ENCODE data around the gene CPT2.
"Not testable (repeated sequence)": the region's sequence is repeated elsewhere in the genome, so short reads cannot be mapped to it uniquely, and the experiment has no call there.

Gene CPT2

DNA sequence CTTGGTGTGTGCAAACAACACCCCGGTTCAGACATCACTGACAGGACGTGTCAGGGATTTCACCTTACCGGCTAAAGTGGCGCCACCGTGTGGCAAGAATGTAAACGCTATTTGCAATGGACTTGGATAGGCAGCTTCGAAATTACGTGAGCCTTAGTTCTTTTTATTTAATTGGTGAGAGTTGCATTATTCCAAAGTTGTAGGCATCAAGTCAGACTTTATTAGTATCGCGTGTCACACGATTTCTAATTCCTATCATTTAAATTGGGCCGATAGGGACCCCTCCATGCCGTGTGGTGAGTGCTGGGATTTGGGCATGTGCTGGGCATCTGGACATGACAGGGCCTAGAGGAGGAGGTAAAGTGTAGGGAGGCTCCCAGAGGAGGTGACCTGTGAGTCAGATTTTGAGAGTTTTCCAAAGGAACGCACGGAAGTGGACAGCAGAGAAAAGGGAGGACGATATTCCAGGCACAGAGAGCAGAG is 14.5 kb upstream of the CPT2 start:
- DNase-seq (ENCODE audit: low spot score): peak; percentile 70

DNA sequence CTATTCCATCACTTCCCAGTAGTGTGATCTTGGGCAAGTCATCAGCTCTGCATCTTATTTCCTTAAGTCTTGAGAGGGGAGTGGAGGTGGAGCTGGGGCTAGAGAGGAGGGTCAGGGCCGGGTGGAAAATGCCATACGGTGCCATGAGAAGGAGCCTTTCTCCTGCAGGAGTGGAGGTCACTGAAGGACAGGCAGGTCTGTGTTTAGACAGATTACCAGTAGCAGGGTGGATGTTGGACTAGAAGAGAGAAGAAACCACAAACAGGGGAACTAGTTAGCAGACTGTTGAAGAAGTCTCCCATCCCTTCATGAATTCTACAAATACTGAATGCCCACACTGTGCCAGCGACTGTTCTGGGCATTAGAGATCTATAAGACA is 13.9 kb upstream of the CPT2 start:
- no peak for DNase-seq (ENCODE audit: low spot score)

DNA sequence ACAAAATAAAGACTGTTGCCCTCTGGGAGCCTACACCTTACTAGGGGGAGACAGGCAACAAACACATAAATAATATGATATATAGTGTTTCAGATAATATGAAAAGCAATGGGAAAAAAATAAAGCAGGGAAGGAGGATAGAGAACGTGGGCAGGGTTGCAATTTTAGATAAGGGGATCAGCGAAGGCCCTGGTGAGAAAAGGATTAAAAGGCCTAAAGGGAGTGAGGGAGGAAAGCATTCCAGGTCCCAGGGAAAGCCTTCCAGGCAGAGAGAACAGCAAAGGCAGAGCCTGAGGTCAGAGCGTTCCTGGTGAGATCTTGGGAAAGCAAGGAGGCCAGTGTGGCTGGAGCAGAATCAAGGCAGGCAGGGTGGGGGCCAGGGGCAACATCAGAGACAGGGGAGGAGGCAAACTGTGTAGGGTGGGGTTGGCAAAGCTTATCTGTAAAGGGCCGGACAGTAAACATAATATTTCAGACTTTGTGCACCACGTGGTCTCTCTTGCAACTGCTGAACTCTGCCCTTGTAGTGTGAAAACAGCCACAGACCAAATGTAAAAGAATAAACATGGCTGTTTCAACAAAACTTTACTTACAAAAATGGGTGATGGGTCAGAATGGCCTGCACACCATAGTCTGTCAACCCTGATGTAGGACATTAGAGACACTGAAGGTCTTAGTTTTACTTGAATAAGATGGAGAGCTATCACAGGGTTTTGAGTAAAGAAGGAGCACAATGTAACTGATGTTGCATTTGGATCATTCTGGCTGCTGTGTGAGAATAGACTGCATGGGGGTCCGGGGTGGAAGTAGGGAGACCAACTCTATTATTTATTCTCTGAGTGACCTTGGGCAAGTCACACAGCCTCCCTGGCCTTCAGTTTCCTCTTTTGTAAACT is 13.3 kb upstream of the CPT2 start:
- DNase-seq (ENCODE audit: low spot score): no peak

DNA sequence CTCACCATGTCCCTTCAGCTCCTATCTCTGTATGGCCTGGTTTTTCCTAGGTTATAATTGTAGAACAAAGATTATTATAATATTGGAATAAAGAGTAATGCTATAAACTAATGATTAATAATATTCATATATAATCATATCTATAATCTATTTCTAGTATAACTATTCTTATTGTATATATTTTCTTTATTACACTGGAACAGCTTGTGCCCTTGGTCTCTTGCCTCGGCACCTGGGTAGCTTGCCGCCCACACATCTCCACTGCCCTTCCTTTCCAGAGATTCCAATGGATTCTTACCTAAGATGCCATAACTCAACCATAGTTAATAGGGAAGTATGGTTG is 10.7 kb upstream of the CPT2 start:
- not testable (repeated sequence) for DNase-seq (ENCODE audit: low spot score)

DNA sequence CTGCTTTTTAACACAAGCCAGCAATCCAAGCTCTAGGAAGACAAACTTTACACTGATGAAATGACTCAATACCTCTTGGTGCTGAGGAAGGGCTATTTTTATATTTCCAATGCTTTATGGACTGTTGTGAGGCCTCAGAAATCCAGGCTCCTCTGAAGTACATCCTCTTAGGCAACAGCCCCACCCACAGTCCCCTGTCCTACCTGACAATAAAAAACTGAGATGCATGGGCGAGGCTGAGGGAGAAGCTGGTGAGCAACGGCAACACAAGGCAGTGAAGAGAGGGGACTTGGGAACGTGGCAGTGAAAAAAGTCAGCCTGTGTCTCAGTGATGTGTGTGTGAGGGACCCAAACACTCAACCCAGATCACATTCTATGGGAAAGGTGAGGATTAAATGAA is 10.1 kb upstream of the CPT2 start:
- DNase-seq (ENCODE audit: low spot score): no peak

DNA sequence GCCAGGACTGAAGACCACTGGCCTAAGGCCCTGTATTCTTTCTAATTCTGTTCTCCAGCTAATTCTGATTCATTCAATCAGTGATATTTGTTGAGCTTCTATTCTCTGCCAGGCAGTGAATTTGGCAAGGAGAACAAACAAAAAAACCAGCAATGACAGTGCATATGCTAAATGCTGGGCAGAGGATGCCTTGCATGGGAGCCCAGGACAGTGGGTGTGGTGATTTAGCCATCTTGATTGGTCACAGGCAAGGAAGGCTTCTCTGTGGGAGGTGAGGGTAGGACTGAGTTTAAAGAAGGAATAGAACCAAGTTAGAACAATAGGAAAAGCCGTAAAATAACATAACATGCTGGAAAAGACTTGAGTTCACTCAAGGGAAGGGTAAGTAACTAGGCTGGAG is 9.2 kb upstream of the CPT2 start:
- DNase-seq (ENCODE audit: low spot score): no peak

DNA sequence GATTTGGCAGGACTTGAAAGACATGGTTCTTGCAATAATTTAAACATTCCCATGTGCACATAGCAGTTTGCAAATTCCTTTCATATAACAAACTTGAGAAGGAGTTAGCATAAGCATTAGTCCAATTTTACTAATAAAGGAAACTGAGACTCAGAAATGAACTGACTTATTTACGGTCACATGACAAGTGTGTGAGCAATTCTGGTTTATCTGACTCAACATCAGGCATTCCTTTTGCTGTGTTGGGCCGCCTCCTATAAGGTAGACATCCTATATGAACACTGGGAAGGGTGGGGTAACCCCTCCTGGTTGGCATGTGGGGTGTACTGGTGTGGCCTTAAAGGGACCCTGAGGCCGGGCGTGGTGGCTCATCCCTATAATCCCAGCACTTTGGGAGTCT is 8.5 kb upstream of the CPT2 start:
- DNase-seq (ENCODE audit: low spot score): no peak

DNA sequence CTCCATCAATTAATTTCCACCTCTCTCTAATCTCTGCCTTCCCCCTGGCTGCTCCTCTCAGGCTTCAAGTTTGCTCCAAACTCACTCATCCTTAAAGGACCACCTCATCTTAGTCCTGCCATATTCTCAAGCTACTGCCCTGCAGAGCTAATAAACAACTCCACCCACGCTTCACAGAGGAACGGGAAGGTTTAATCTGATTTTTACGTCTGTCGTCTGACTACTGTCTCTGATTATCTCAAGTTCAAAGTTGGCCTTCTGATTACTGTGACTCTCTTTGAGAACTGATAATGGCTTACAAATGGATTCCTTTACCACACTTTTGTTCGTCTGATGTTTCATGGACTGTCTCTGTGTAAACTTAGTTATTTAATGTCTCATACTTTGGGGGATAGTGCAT is 7.6 kb upstream of the CPT2 start:
- DNase-seq (ENCODE audit: low spot score): no peak

DNA sequence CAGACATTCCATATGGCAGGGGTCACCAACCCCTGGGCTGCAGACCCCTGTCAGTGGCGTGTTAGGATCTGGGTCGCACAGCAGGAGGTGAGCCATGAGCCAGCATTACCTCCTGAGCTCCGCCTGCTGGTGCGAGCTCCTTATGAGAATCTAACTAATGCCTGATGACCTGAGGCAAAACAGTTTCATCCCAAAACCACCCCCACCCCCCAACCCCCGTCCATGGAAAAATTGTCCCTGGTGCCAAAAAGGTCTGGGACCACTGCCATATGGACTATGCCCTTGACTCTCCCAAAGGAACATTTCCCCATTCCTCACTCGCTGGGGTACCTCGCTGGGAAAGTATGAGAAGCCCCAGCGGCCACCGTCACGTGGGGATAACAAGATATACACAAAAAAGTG is 6.4 kb upstream of the CPT2 start:
- no peak for DNase-seq (ENCODE audit: low spot score)

DNA sequence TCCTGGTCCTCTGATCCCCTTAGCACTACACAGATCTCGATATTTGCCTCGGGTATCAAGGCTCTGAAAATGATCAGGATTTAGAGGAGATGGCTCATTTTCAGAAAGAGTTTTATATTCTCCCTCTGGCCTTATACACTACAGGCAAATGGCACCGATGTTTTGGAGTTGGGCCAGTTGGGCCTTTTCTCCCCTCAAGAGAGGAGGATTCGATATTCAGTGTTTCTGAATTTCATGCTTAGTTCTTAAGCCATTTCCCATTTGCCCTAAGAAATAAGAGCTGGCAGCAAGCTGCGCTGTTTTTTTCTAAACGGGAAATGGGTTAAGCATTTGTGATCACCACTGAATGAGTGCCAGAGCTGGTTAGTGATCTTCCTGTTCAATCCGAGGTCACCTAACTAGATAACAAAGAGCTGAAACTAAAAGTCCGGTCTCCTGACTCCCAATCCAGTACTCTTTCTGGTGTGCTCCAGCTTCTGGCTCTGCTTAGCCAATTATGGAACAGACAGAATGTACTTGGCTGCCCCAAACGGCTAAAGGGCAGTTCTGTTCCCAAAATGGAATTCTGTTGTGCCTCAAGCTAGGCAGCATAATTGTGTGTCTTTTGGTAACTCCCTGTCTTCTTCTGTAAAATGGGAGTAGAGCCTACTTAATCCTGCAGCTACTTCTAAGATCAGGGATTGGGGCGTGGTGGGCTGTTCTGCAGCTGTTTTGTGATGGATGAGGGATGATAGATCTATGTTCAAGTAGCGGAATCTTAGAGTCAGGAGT is 1.2 kb upstream of the CPT2 start:
- DNase-seq (ENCODE audit: low spot score): no peak

DNA sequence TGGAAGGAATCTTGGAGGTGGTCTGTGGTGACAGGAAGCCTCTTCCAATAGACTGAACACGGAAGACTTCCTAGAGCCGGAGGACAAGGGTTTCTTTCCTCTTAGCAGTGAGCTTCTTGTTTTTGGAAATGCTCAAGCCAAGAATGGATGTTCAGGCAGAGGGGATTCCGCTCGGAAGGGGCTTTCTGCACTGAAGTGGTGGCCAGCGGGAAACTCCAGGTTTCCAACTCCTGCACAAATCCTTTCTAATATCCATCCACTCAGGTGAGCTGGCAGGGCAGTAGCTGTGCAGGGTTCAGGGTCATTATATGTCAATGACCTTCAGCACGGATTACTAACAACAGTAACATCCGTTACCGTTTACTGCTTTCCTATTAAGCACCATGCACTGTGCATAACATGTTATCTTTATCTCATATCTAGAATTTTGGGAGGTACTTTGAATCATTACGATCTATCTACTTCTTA is 573 bp upstream of the CPT2 start:
- no peak for DNase-seq (ENCODE audit: low spot score)

DNA sequence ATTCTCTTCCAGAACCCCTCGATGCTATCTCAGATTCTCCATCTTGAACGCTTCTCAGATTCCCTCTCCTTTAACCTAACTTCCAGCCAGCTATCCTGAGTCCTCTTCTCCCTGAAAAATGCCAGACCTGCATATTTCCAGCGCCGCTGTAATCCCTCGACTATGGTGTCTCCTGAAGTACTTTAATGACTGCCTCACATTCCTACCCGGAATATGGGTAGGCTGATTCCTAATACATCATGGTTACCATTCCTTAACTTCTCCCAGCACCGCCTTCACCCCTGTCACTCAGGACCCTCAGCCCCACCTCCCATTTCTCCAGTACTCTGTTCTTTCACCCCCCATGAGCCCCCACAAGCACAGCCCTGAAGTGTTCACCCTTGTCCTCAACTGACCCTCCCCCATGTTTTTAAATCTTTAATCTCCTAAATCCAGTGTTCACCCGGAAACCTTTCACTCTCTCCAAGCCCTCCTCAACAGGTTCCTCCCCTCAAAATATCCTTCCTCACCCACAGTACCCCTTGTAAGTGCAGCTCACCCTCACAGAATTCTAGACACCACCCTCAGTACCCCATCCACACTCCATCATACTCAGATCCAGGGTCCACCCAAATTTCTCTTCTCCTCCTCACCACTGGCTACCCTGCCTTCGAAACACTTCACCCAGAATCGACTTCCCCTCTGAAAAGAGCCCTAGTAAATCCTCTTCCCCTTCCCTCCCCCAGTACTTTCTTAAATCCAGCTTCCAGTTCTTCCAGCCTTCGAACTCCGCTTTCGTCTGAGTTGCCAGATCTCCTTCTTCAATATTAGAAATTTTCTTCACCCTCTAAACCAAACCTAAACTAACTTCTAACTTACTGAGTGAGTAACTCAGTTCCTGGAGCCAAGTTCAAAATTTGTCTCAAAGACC is 922 bp downstream of the CPT2 start:
- DNase-seq (ENCODE audit: low spot score): no peak

DNA sequence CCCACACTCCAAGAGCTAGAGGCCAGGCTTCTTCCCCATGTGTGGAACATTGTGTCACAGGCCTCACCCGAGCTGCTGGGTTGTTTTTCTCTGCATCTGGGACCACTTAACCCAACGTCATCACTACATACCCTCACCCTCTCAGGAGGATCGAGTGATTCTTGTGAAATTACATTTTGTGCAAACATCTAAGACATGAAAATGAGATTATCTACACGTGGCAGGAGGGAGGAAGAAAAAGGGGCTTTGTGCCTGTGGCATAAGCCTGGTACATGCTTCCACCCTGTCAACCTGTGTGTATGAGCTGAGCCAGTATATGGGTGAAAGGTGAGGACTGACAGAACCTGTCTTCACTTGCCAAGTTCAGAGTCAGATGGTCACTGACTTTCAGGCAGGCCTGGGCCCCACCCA is 1.6 kb downstream of the CPT2 start:
- DNase-seq (ENCODE audit: low spot score): peak; percentile 44

DNA sequence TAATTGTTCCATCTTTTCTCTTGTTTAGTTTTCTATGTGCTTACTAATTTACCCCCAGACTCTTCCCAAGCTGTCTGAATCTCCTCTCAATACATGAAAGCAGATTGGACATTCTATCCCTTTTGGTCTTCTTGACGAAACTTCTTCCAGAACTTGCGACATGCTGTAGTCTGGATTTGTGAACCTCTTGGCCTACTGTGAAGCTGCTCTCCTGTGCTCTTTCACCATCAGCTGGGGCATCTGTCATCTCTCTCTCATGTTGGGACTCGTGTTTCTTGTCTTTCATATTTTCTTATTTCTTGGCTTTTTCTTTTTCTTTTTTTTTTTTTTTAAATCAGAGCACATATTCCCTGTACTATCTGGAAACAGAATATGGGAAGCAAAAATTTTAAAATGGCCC is 6.8 kb downstream of the CPT2 start:
- DNase-seq (ENCODE audit: low spot score): no peak

DNA sequence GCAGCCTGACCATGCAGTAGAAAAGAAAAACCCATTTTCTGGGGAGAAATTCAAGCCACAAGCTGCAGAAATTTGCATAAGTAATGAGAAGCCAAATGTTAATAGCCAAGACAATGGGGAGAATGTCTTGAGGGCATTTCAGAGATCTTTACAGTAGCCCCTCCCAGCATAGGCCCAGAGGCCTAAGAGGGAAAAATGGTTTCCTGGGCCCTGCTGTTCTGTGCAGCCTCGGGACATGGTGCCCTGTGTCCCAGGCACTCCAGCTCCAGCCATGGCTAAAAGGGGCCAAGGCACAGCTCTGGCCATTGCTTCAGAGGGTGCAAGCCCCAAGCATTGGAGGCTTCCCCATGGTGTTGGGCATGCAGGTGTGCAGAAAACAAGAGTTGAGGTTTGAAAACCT is 8.9 kb downstream of the CPT2 start:
- not testable (repeated sequence) for DNase-seq (ENCODE audit: low spot score)

DNA sequence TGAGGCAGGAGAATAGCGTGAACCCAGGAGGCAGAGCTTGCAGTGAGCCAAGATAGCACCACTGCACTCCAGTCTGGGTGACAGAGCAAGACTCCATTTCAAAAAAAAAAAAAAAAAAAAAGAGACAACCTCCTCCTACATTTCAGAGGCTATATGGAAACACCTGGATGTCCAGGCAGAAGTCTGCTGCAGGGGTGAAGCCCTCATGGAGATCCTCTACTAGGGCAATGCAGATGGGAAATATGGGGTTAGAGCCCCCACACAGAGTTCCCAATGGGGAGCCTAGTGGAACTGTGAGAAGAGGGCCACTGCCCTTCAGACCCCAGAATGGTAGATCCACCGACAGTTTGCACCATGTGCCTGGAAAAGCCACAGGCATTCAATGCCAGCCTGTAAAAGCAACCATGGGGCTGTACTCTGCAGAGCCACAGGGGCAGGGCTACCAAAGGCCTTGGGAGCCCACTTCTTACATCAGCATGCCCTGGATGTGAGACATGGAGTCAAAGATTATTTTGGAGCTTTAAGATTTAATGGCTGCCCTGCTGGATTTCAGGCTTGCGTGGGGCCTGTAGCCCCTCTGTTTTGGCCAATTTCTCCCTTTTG is 9.6 kb downstream of the CPT2 start:
- not testable (repeated sequence) for DNase-seq (ENCODE audit: low spot score)

DNA sequence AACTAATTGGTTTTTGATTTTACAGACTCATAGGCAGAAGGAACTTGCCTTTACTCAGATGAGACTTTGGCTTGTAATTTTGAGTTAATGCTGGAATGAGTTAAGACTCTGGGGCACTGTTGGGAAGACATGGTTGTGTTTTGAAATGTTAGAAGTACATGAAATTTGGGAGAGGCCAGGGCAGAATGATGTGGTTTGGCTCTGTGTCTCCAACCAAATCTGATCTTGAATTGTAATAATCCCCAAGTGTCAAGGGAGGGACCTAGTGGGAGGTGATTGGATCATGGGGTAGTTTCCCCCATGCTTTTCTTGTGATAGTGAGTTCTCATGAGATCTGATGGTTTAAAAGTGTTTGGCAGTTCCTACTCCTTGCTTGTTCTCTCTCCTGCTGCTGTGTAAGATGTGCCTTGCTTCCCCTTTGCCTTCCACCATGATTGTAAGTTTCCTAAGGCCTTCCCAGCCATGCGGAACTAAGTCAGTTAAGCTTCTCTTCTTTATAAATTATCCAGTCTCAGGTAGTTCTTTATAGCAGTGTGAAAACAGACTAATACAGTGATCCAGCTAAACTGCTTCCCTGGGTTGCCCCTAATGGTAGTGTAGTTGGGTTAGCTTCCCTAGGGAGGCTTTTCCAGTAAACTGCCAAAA is 10.2 kb downstream of the CPT2 start:
- no peak for DNase-seq (ENCODE audit: low spot score)

DNA sequence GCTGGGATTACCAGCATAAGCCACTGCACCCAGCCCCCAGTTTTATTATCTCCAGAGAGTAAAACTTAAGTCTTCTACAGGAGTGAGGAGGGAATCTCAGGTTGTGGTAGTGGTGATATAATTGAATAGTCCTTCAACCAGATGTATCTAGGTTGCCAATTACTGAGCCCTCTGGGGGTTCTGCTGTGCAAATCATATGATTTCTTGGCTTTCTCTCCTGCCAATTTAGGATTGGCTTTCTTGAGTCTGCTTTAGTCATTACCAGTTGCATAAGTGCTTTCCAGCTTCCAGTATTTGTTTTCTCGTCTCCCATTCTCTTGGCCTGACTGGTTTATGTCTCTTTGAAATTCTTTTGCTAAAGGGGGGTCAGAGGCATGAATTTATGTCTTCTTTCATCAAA is 11.1 kb downstream of the CPT2 start:
- no peak for DNase-seq (ENCODE audit: low spot score)

DNA sequence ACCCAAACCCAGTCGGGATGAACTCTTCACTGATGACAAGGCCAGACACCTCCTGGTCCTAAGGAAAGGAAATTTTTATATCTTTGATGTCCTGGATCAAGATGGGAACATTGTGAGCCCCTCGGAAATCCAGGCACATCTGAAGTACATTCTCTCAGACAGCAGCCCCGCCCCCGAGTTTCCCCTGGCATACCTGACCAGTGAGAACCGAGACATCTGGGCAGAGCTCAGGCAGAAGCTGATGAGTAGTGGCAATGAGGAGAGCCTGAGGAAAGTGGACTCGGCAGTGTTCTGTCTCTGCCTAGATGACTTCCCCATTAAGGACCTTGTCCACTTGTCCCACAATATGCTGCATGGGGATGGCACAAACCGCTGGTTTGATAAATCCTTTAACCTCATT is 13.7 kb downstream of the CPT2 start:
- no peak for DNase-seq (ENCODE audit: low spot score)

DNA sequence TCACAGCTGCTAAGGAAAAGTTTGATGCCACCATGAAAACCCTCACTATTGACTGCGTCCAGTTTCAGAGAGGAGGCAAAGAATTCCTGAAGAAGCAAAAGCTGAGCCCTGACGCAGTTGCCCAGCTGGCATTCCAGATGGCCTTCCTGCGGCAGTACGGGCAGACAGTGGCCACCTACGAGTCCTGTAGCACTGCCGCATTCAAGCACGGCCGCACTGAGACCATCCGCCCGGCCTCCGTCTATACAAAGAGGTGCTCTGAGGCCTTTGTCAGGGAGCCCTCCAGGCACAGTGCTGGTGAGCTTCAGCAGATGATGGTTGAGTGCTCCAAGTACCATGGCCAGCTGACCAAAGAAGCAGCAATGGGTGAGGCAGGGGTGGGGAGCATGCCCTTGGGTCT is 14.3 kb downstream of the CPT2 start:
- DNase-seq (ENCODE audit: low spot score): no peak

DNA sequence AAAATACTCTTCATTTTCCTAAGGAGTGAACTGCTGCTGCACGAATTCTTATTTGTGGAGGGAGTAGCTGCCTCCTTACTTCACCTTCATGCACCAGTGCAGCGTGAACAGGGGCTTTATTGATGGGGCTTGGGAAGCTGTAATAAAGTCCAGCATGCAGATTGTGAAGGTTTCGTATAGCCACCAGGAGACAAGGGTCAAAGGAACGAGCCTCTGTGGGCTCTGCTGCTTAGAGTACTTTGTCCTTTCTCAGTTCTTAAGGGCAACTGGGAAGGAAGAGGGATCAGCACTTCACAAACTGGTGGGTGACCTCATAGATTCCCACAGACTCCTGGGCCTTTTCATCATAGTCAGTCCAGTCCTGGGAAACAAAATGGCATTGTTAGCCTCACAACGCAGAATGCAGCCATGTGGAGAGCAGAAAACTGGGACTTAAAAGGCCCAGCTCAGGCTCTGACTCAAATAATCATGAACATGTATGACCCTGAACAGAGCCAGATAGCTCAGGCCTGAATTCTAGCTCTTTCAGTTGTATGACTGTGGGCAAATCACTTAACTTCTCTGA is 17.8 kb downstream of the CPT2 start:
- DNase-seq (ENCODE audit: low spot score): no peak

Data from AG08395 (cell line).